OCI-LY3 (cell line): ENCODE data around the gene ARHGAP1.

Experiments used
- H2AFZ ChIP-seq: fragments of 200-600, 300-600 bp; shearing (Covaris generic); 2 replicates; pipeline ENCODE4 v1.6.0; 2014; ENCODE audit warnings: antibody characterized with exemption, low read depth, low read length
- H3K27ac ChIP-seq: fragments of 200-600, 300-600 bp; sonication (generic); 2 replicates; pipeline ENCODE4 v1.5.1; 2014; ENCODE audit warnings: mild to moderate bottlenecking, low read length, moderate library complexity, mixed read lengths
- H3K27me3 ChIP-seq: fragments of 200-600, 300-600 bp; sonication (generic); 2 replicates; pipeline ENCODE4 v1.6.1; 2014; ENCODE audit warnings: low read depth, low read length, mixed read lengths
- H3K36me3 ChIP-seq: fragments of 200-600, 300-600 bp; sonication (generic); replicated peaks from 2 replicates; pipeline ENCODE3; 2014; ENCODE audit warnings: low read depth, low read length, mixed read lengths
- H3K4me1 ChIP-seq: fragments of 300-600, 200-600 bp; sonication (generic); 2 replicates; pipeline ENCODE4 v1.6.1; 2014; ENCODE audit warnings: low read length, mixed read lengths
- H3K4me2 ChIP-seq: fragments of 200-600, 300-600 bp; sonication (generic); 2 replicates; pipeline ENCODE4 v1.6.1; 2014; ENCODE audit warnings: low read length, mixed read lengths
- H3K4me3 ChIP-seq: fragments of 300-600, 200-600 bp; sonication (generic); 2 replicates; pipeline ENCODE4 v1.5.1; 2014; ENCODE audit warnings: antibody characterized with exemption, mild to moderate bottlenecking, low read length, moderate library complexity
- H3K79me2 ChIP-seq: fragments of 300-600, 200-600 bp; shearing (Covaris generic); 2 replicates; pipeline ENCODE4 v1.6.1; 2014; ENCODE audit warnings: mild to moderate bottlenecking, low read length, mixed read lengths
- H3K9ac ChIP-seq: fragments of 300-600, 200-600 bp; shearing (Covaris generic); 2 replicates; pipeline ENCODE4 v1.6.0; 2014; ENCODE audit warnings: mild to moderate bottlenecking, low read length, moderate library complexity
- H3K9me3 ChIP-seq: fragments of 200-600, 300-600 bp; shearing (Covaris generic); 2 replicates; pipeline ENCODE4 v1.6.1; 2014; ENCODE audit warnings: low read length, mixed read lengths; ENCODE audit not compliant: insufficient read depth
- H4K20me1 ChIP-seq: fragments of 200-600, 300-600 bp; sonication (generic); 2 replicates; pipeline ENCODE4 v1.6.1; 2016; ENCODE audit warnings: low read length, mixed read lengths; ENCODE audit not compliant: insufficient read depth
- CTCF ChIP-seq: fragments of 200-600, 300-600 bp; sonication (generic); IDR thresholded peaks from 2 replicates; pipeline ENCODE4 v1.5.1; 2014; ENCODE audit warnings: antibody characterized with exemption, low read length, low read depth
- EZH2phosphoT487 ChIP-seq: fragments of 200-600 bp; shearing (Covaris generic); IDR thresholded peaks from 2 replicates; pipeline ENCODE4 v1.6.1; 2018; ENCODE audit warnings: antibody characterized with exemption, mixed run types, low read depth

ARHGAP1 gene

DNA sequence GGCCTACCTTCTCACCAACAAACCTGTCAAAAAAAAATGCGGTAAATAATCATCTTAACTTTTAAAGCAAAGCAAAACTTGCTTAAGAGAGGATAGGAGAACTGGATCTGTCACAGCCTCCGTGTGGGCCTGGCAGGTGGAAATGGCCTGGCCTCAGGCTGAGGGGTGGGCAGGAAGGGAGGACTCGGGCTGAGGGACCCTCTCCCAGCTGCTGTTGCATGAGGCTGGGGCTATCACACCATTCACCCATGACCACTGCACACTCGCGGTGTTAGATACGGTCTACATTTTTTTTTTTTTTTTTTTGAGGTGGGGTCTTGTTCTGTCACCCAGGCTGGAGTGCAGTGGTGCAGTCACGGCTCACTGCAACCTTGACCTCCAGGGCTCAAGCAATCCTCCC, 24.5 kb downstream of the ARHGAP1 start:
- peaks cover 6% of the 10 kb centered on the region for H3K36me3 ChIP-seq
- H4K20me1 ChIP-seq: no peaks in the 10 kb centered on the region
- H3K27ac ChIP-seq: no peak overlapping the region
- no peak overlapping the region for H3K4me3 ChIP-seq
- TF ChIP-seq CTCF: no peak
- TF ChIP-seq EZH2phosphoT487: no peak
- H3K4me1 ChIP-seq: peaks cover 6% of the 10 kb centered on the region; the same call in 1 of the 2 replicates
- H2AFZ ChIP-seq: no peak overlapping the region
- H3K9me3 ChIP-seq: no peaks in the 10 kb centered on the region
- H3K9ac ChIP-seq: no peak overlapping the region
- no peaks in the 10 kb centered on the region for H3K79me2 ChIP-seq
- H3K27me3 ChIP-seq: no peaks in the 10 kb centered on the region
- no peak overlapping the region for H3K4me2 ChIP-seq

DNA sequence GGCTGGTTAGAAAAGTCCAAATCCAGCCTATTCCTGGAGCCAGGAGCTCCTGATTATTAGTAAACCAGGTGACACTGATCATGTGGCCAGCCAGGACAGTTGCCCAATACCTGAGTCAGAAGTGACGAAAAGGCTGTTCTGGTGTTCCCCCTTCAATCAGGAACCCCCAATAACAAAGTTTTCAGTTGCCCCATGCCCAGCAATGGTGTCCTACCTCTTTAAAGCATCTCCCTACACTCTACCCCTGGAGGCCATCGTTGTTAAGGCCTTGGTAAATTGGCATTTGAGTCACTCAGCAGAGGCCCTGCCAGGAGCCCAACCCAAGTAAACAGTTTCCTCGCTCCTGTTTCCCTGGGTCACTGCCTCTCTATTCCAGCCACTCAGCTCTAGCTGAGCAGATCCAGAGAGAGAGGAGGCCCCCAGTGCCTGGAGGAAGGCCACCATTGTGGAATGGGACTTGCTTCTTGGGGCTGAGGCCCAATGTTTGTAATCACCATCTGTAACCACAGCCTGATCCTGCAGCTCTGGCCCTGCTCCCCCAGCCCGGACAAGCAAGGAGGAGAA, 25.0 kb downstream of the ARHGAP1 start:
- H3K9ac ChIP-seq: no peak overlapping the region
- H3K4me3 ChIP-seq: no peak overlapping the region
- H3K27me3 ChIP-seq: no peaks in the 10 kb centered on the region
- H3K27ac ChIP-seq: no peak overlapping the region
- no peak overlapping the region for H2AFZ ChIP-seq
- peaks cover 6% of the 10 kb centered on the region for H3K36me3 ChIP-seq
- TF ChIP-seq EZH2phosphoT487 (no peak), CTCF (no peak)
- H3K4me2 ChIP-seq: no peak overlapping the region
- peaks cover 6% of the 10 kb centered on the region; the same call in 1 of the 2 replicates for H3K4me1 ChIP-seq
- no peaks in the 10 kb centered on the region for H3K9me3 ChIP-seq
- no peaks in the 10 kb centered on the region for H3K79me2 ChIP-seq
- H4K20me1 ChIP-seq: no peaks in the 10 kb centered on the region

- no peaks in the 10 kb centered on the region for H3K79me2 ChIP-seq
- no peak overlapping the region for H3K4me2 ChIP-seq
- H3K4me1 ChIP-seq: peaks cover 6% of the 10 kb centered on the region; the same call in 1 of the 2 replicates
- H3K9ac ChIP-seq: no peak overlapping the region
- TF ChIP-seq EZH2phosphoT487: no peak
- no peak for TF ChIP-seq CTCF
- H3K9me3 ChIP-seq: no peaks in the 10 kb centered on the region
- no peak overlapping the region for H3K27ac ChIP-seq
- H3K4me3 ChIP-seq: no peak overlapping the region
- H3K27me3 ChIP-seq: no peaks in the 10 kb centered on the region
- peaks cover 6% of the 10 kb centered on the region for H3K36me3 ChIP-seq
- H2AFZ ChIP-seq: no peak overlapping the region
- H4K20me1 ChIP-seq: no peaks in the 10 kb centered on the region
Measured at GRCh38 chr11:46674463-46675287, 25.7 kb downstream of the ARHGAP1 start.

DNA sequence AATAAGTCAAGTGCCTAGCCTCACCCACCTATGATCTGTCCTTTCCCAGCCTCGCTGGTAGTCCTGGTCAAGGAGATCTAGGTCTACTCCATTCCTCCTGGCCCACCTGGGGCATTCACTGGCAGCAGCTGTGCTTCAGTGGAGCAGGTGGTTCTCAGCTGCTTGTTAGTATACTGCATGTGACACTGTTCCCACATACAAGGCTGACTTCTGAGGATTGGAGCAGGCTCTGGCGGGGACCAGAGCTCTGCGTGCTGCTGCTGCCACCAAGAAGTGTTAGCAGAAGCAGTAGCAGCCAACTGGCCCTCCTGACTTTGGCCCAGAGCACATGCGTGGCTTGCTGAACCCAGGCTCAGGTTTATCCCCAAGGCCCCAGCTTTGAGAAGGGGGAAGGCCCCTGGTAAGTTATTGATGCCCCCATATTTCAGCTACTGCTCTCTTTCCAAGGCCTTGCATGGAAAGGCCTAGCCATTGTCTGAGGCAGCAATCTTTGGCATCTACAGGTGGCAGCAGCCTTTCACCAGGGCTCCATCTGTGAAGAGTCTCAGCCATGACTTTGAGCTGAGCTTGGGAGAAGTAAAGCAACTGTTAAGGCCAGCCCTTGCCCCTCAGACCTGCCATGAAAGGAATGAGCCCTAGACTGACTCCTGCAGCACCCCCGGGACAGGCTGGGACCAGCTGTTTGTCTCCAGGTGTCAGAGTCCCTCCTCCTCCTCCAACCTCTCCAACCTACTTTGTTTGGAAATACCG, 26.5 kb downstream of the ARHGAP1 start:
- no peaks in the 10 kb centered on the region for H4K20me1 ChIP-seq
- H3K4me2 ChIP-seq: no peak overlapping the region
- peaks cover 6% of the 10 kb centered on the region; the same call in 1 of the 2 replicates for H3K4me1 ChIP-seq
- no peak overlapping the region for H3K27ac ChIP-seq
- no peaks in the 10 kb centered on the region for H3K9me3 ChIP-seq
- no peaks in the 10 kb centered on the region for H3K79me2 ChIP-seq
- no peak overlapping the region for H3K4me3 ChIP-seq
- H3K9ac ChIP-seq: no peak overlapping the region
- TF ChIP-seq CTCF (no peak), EZH2phosphoT487 (no peak)
- H3K27me3 ChIP-seq: no peaks in the 10 kb centered on the region
- H3K36me3 ChIP-seq: peaks cover 9% of the 10 kb centered on the region
- H2AFZ ChIP-seq: no peak overlapping the region
